Measurements from ENCODE around the gene KTN1. TPM values are rescaled to one million over a fixed set of nuclear protein-coding genes. Genes with fewer than 3 reads are reported as not detected.

The KTN1 gene
- total RNA-seq, 3 donors from 2014 or later: 142 to 215 (median 182) TPM

DNA sequence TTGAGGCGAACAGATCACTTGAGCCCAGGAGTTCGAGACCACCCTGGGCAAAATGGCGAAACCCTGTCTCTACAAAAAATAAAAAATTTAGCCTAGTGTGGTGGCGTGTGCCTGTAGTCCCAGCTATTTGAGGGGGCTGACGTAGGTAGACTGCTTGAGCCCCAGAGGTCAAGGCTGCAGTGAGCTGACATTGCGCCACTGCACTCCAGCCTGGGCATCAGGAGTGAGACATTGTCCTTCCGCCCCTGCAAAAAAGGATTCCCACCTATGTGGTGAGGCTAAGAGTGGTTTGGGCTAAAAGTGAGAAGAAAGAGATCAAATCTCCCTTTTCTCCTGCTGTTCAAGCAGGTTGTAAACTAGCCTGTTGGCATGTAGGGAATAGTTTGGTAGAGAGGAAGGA, 5.0 kb upstream of the KTN1 start:
- H3K4me1 ChIP-seq: no peaks in the 10 kb centered on the region

DNA sequence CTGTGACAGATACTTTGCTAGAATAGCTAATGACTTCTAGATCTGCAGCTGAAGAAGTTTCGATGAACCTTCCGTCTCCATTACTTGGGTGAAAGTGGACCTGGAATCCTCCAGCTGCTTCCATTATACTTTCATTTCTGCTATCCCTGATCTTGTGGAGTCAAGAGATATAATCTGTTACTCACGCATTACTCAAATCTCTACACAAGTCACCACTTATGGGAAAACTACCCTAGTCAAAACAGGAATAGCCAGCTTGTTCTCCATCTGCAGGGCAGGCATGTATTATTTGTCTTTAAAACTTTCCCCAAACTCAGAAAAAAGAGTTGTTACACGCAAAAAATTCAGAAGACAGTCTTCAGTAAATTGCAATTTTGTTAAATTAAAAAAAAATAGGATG, 2.8 kb upstream of the KTN1 start:
- Histone ChIP-seq H3K27me3 (no peaks in the 10 kb centered on the region), H3K27ac (no peak overlapping the region), H3K36me3 (no peaks in the 10 kb centered on the region), H3K9me3 (no peaks in the 10 kb centered on the region), H3K4me3 (no peak overlapping the region), H3K4me1 (peaks cover 0 to 2% of the 10 kb centered on the region in 2 donors)
- intact Hi-C loops (cut with DNase I; ENCODE audit: low total_unique reads): no loop called here
- TF ChIP-seq, protein P1, sequence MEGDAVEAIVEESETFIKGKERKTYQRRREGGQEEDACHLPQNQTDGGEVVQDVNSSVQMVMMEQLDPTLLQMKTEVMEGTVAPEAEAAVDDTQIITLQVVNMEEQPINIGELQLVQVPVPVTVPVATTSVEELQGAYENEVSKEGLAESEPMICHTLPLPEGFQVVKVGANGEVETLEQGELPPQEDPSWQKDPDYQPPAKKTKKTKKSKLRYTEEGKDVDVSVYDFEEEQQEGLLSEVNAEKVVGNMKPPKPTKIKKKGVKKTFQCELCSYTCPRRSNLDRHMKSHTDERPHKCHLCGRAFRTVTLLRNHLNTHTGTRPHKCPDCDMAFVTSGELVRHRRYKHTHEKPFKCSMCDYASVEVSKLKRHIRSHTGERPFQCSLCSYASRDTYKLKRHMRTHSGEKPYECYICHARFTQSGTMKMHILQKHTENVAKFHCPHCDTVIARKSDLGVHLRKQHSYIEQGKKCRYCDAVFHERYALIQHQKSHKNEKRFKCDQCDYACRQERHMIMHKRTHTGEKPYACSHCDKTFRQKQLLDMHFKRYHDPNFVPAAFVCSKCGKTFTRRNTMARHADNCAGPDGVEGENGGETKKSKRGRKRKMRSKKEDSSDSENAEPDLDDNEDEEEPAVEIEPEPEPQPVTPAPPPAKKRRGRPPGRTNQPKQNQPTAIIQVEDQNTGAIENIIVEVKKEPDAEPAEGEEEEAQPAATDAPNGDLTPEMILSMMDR (IDR thresholded peaks at IDR 0.05): no peak
- TF ChIP-seq POLR2A (IDR thresholded peaks at IDR 0.05) (no peak), POLR2AphosphoS5 (IDR thresholded peaks at IDR 0.05) (no peak)
- DNase-seq (ENCODE audit: low spot score in 2 of 2): no peak

More for the DNA sequence above, 5.0 kb upstream of the KTN1 start:
- Histone ChIP-seq H3K4me3 (no peak overlapping the region), H3K9me3 (no peaks in the 10 kb centered on the region), H3K27ac (no peak overlapping the region), H3K36me3 (no peaks in the 10 kb centered on the region), H3K27me3 (no peaks in the 10 kb centered on the region)
- no peak for DNase-seq (ENCODE audit: low spot score in 2 of 2)
- TF ChIP-seq POLR2A (IDR thresholded peaks at IDR 0.05) (no peak), POLR2AphosphoS5 (IDR thresholded peaks at IDR 0.05) (no peak)
- TF ChIP-seq, protein P1 (IDR thresholded peaks at IDR 0.05): no peak
- intact Hi-C loops (cut with DNase I; ENCODE audit: low total_unique reads): no loop called here

DNA sequence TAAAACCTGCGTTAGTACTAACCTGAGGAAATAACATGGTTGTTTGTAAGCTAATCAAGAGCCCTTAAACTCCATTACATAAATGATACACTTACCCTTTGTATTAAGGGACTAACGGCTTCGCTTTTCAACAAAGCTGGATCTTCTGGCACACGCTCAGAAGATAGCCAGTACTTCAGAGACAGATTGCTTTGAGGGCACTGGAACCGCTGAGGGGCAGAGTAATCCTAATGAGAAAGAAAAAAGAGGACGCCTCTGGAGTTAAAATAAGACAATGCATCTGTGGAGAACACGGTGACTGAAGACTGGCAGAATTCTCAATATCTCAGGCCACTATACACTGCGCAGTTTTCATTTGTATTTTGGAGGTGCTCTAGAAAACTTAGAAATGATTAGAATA, 1.5 kb upstream of the KTN1 start:
- intact Hi-C loops (cut with DNase I; ENCODE audit: low total_unique reads): no loop called here
- TF ChIP-seq POLR2A (IDR thresholded peaks at IDR 0.05): no peak
- no peak for TF ChIP-seq POLR2AphosphoS5 (IDR thresholded peaks at IDR 0.05)
- TF ChIP-seq, protein P1 (IDR thresholded peaks at IDR 0.05): no peak
- no peaks in the 10 kb centered on the region for H3K36me3 ChIP-seq
- peaks cover 0 to 12% of the 10 kb centered on the region in 2 donors for H3K4me1 ChIP-seq
- no peaks in the 10 kb centered on the region for H3K27me3 ChIP-seq
- no peaks in the 10 kb centered on the region for H3K9me3 ChIP-seq
- peak overlapping the region; percentile 96 to 99 (median 98) for H3K4me3 ChIP-seq
- DNase-seq (ENCODE audit: low spot score in 2 of 2): no peak
- H3K27ac ChIP-seq: peak overlapping the region; percentile 97 to 99

DNA sequence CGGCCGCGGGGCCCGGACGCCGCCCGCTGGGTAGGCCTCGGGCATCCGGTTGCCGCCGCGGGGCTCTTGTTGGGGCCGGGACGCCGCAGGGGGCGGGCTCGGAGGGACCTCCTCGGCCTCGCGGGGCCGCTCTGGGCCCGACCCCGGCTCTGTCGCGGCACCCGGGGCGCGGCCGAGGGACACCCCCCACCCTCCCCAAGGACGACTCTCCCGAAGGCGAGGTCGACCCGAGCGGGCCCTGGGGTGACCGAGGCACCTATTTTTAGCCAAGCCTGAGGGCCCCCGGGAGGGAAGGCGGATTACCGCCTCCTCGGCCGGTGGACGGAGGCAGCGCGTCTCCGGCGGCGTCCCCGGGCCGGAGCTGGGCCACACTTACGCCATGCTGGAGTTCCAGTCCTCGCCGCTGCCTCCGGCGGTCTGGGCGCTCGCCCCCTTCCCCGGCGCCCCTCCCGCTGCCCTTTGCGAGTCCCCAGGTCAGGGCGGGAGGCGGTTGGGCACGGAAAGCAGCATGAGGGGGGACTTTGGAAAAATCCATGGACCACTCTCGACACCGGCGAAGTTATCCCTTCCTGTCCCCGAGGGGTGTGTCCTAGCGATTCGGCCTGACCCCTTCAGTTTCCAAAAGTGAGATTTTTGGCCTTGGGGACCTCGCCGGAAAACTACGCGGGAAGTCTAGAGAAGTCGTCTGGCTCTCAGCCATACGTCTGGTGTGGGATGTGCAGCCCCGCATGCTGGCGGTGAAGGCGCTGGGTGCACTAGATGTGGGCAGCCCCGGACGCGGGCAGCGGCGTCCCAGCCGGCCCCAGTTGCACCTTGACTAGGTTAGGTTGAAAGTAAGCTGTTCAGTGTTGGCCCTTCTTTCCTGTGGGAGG, 699 bp downstream of the KTN1 start:
- H3K4me1 ChIP-seq: peaks cover 0 to 13% of the 10 kb centered on the region in 2 donors

More for the DNA sequence above, 699 bp downstream of the KTN1 start:
- peak in 2 of 3 donors; percentile 17 to 32 for TF ChIP-seq POLR2AphosphoS5 (IDR thresholded peaks at IDR 0.05)
- TF ChIP-seq, protein P1 (IDR thresholded peaks at IDR 0.05): no peak
- DNase-seq (ENCODE audit: low spot score in 2 of 2): peak; percentile 34 to 52
- H3K9me3 ChIP-seq: no peaks in the 10 kb centered on the region
- H3K4me3 ChIP-seq: peak overlapping the region; percentile 96 to 99 (median 98)
- intact Hi-C loops (cut with DNase I; ENCODE audit: low total_unique reads): loop anchor here (1.0 kb wide), 1 partner anchor 30 kb away; no protein-coding TSS in a partner anchor
- peak overlapping the region; percentile 97 to 99 for H3K27ac ChIP-seq
- H3K27me3 ChIP-seq: no peaks in the 10 kb centered on the region
- no peaks in the 10 kb centered on the region for H3K36me3 ChIP-seq

Data from breast epithelium (tissue), 4 donors.